ENCODE data around the gene EEA1.
"Not testable (repeated sequence)": the region's sequence is repeated elsewhere in the genome, so short reads cannot be mapped to it uniquely, and the experiment has no call there.

The EEA1 gene

GRCh38 chr12:92844151-92844763 is 84.8 kb downstream of the EEA1 start:
- no peak overlapping the region for H3K27ac ChIP-seq
- no peak overlapping the region for H3K4me3 ChIP-seq

GRCh38 chr12:92829686-92830282 is 99.3 kb downstream of the EEA1 start:
- no peak overlapping the region for H3K4me3 ChIP-seq
- no peak overlapping the region for H3K27ac ChIP-seq

GRCh38 chr12:92828565-92828964 is 100.5 kb downstream of the EEA1 start:
- peak overlapping the region in 1 of 21 experiments; percentile 14 for H3K27ac ChIP-seq
- H3K4me3 ChIP-seq = no peak overlapping the region

- no peak overlapping the region for H3K4me3 ChIP-seq
Observed at GRCh38 chr12:92827836-92828431, 101.2 kb downstream of the EEA1 start.

DNA sequence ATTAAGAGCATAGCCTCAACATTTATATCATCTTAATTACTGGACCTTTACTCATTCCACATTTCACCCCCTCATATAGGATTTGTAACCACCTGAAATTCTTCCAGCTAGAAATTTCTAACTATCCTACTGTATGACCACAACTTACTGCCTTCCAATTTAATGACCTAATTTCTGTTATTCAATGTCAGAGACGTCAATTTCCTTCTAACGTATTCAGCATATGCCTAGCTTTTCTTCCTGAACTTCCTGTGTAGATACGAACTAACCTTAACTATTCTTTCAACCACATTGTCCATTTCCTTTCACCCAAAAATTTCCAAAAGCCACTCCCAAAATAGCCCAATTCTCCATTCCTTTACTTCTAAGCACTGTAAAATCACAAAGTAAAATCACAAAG is 108.0 kb downstream of the EEA1 start:
- H3K27ac ChIP-seq = no peak overlapping the region
- no peak overlapping the region for H3K4me3 ChIP-seq

More at GRCh38 chr12:92827836-92828431, 101.2 kb downstream of the EEA1 start:
- H3K27ac ChIP-seq = peak overlapping the region in 1 of 21 experiments; percentile 14

GRCh38 chr12:92814584-92814983 is 114.5 kb downstream of the EEA1 start:
- no peak overlapping the region for H3K4me3 ChIP-seq
- H3K27ac ChIP-seq = no peak overlapping the region

DNA sequence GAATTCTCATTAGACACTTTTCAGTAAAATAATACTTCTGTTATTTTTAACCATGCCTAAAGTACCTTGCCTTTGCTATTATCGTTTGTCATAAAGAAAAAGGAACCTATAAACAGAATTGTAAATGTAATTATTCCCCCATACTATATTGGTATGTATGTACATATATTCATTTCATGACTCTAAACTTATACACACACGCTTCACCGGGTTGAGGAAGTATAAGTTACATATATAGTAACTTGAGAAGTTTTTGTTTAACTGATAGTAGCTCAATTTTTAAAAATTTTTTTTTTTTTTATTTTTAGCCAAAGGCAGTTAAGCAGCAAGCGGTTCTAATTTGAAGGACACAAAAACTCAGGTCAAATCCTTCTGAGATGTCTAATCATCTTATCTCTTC is 118.7 kb downstream of the EEA1 start:
- Histone ChIP-seq H3K27ac (no peak overlapping the region), H3K4me3 (no peak overlapping the region)

DNA sequence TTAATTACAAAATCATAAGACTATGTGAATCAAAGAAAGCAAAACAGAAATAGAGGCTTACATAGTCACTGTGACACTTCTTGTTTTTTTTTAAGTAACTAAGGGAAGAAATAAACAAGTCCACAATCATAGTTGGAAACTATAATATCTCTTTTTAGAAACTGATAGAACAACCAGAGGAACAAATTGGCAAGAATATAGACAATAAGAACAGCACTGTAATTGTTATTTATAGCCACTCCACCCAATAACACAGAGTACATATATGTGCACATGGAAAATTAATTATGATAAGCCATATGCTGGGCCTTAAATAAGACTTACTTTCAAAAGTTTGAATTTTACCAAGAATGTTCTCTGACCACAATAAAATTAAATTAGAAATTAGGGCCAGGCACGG is 125.2 kb downstream of the EEA1 start:
- no peak overlapping the region for H3K4me3 ChIP-seq
- H3K27ac ChIP-seq = no peak overlapping the region

DNA sequence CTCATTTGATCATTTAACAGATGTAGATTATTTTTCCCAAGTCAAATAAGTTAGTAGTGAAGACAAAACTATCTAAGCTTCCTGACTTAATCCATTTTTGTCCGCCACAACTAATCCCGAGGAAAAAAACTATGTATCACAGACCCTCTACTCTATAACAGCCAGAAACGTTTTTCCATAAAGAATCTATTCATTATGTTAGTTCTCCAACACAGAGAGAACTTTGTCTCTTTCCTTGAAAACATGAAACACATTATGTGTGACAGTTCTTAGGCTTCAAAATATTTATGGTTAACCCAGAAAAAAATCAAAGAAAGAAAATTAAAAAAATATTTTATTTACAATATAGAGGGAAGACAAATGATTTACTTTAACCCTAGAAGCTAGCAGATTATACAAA is 126.2 kb downstream of the EEA1 start:
- Histone ChIP-seq H3K4me3 (no peak overlapping the region), H3K27ac (no peak overlapping the region)

DNA sequence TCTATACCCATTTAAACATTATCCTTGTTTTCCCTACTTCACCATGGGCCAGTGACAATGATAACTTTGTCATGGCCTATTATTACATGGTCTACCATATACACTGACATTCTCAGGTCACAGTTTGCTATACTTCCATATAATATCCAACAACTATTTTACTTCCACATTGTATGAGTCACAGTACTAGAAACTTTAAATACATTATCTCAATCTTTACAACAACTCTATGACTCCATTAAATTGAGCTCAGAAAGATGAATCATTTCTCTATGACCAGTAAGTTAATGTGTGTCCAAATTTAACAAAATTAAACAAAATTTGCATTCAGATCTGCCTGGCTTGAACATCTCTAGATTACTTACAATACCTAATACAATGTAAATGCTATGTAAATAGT is 132.4 kb downstream of the EEA1 start:
- Histone ChIP-seq H3K4me3 (no peak overlapping the region), H3K27ac (no peak overlapping the region)

GRCh38 chr12:92794814-92795213 is 134.3 kb downstream of the EEA1 start:
- H3K4me3 ChIP-seq = no peak overlapping the region
- H3K27ac ChIP-seq = no peak overlapping the region

GRCh38 chr12:92794356-92794755 is 134.7 kb downstream of the EEA1 start:
- H3K4me3 ChIP-seq, H3K27ac ChIP-seq: not testable (repeated sequence)

DNA sequence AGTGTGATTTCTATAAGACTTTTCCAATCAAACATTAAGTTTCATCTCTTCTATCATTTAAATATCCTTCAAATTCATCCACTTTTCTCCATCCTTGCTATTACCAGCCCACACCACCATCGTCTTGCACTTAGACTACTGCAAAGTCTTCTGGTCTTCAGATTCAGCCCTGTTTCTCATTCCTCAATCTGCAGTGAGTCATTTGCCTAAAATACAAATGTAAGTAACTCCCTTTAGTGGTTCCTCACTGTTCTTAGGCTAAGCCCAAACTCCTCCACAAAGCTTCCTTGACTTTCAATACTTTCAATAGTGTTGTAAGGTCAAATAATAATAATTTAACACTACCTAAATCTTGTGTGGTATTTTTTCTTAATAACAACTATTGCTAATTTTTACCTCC is 143.1 kb downstream of the EEA1 start:
- Histone ChIP-seq H3K4me3 (no peak overlapping the region), H3K27ac (peak overlapping the region in 2 of 21 experiments; percentile 10 to 35)

- Histone ChIP-seq H3K27ac (peak overlapping the region in 1 of 21 experiments; percentile 35), H3K4me3 (no peak overlapping the region)
Observed at GRCh38 chr12:92785563-92785950, 143.5 kb downstream of the EEA1 start.

DNA sequence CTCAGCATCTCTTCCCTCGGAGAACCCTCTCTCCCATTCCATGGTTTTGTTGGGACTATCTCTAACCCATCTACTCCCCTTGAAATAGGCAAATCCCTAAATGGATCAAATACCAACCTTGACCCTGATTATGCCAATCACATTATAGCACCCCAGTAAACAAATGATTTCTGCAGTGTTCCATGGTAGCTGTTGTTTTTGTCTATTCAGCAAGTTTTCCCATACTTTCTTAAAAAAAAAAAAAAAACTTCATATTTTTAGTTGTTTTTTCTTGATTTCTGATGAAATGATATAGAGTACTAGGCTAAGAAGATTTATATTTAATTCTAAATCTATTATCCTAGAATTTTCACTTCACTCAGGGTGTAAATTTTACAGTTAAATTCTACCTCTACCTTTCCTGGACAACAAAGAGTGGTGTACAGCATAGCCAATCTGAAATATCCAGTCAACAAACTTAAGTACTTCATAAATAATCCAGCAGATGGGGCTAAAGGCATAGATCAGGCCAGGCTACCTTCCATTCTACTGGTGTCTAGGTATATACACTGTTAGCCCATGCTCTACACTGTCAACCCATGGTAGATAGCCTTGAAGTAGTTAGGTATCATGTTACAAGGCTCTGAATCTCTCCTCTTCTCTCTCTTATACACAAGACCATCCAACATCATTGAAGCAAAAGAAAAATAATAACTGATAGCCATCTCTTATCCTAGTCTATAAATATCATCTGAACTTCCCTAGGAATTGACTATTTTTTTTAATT is 144.1 kb downstream of the EEA1 start:
- Histone ChIP-seq H3K4me3 (no peak overlapping the region), H3K27ac (peak overlapping the region in 3 of 21 experiments; percentile 22 to 46 (median 35))

- peak overlapping the region in 4 of 21 experiments; percentile 11 to 46 (median 34) for H3K27ac ChIP-seq
Observed at GRCh38 chr12:92784356-92784755, 144.7 kb downstream of the EEA1 start.

DNA sequence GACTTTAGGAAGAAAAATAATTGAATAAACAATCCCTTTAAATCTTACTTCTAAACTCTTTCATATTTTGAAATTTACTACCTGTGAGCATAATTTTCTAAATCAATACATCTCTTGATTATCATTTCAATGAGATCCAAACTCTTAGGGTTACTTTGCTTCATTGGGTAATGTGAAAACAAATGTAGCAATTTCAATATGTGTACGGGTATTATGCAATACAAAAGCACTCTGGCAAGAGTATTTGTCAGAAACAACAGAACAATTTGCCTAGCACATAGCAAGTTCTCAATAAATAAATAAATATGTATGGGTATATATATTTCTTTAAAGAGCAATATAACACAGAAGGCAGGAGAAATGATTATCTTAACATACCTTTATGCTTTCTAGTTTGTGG is 149.2 kb downstream of the EEA1 start:
- Histone ChIP-seq H3K27ac (no peak overlapping the region), H3K4me3 (no peak overlapping the region)

More at GRCh38 chr12:92784356-92784755, 144.7 kb downstream of the EEA1 start:
- no peak overlapping the region for H3K4me3 ChIP-seq

DNA sequence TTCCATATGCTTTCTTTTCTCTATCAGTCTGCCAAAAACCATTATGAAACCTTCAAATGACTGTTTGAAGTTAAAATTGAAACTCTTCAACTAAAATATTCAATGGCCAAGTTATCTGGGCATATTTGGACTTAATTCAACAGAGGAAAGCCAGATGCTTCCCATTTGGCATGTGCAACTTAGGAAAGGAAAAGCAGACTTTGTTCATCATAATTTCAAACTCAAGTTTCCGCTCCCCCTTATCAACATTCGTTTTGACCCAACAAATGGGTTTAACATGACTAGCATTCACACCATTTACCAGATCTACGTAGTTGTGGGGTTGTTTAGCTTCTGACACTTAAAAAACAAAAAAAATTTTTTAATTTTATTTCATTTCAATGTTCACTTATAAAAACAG is 150.6 kb downstream of the EEA1 start:
- peak overlapping the region in 1 of 21 experiments; percentile 41 for H3K27ac ChIP-seq
- no peak overlapping the region for H3K4me3 ChIP-seq

DNA sequence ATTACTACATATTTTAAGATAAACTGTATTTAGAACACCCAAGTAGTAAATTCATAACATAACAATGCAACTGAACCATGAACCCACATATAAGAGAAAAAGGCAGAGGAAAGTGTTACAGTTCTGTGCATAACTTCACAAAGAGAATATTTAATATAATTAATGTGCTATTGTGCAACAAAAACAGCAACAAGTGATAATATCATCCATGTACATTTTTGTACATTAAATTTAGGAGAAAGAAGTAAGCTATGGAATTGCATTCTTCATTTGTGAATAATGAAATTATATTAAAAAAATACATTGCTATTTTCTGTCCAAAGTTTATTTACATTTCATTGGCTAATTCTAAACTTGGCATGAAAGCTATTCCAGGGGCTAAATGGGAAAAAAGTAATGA is 153.7 kb downstream of the EEA1 start:
- Histone ChIP-seq H3K27ac (no peak overlapping the region), H3K4me3 (no peak overlapping the region)

DNA sequence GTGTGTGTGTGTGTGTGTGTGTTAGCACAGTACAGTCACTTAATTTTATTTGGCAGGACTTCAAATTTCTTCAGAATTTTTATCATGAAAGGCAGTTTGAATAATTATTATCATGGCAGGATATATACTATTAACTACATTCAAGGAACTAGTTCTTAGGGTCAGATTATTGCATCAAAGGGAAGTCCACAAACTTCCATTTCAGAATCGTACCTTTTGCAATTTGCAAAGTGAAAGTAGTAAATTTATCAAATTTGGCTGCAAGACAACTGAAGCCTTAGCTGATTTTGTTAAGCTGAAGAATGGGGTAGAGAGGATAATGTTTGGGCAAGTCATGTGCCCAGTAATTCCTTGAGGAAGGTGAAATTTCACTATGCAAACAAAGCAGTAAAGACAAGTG is 158.1 kb downstream of the EEA1 start:
- Histone ChIP-seq H3K27ac (no peak overlapping the region), H3K4me3 (no peak overlapping the region)

All from skin epidermis (tissue), 12 donors.